ENCODE results near the gene RELN. TPM values are rescaled to one million over a fixed set of nuclear protein-coding genes. Genes with fewer than 3 reads are reported as not detected.

The RELN gene
- total RNA-seq, 1 experiment from 2014 or later, result 0.20 TPM

DNA sequence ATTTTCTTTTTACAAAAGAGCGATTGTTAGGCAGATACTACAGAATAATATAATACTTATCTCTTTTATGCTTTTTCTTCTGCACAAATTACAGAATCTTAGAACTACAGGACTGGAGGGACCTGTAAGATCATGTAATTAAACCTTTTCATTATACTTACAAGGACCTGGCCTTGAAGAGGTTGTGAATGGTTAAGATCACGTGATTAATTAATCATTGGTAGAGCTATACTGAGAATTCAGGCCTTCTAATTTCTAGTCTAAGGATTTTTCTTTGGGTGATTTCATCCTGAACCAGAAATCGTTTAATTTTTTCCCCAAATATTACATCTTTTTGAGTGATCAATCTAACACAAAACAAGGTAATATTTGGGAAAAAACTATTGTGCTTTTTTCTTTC lies 379.7 kb downstream of the RELN start:
- H3K27me3 Mint-ChIP-seq (ENCODE audit: low read depth), result no peaks in the 10 kb centered on the region
- H3K4me1 Mint-ChIP-seq, result no peaks in the 10 kb centered on the region
- H3K36me3 Mint-ChIP-seq, result no peaks in the 10 kb centered on the region
- H3K27ac Mint-ChIP-seq, result no peak overlapping the region
- no peak for ATAC-seq
- CTCF ChIA-PET, result no interaction called here
- no peaks in the 10 kb centered on the region for H3K9me3 Mint-ChIP-seq
- no peak for DNase-seq (ENCODE audit: low spot score)
- no peak for TF ChIP-seq TCF7 (CRISPR knock-in tag; IDR thresholded peaks at IDR 0.05; ENCODE audit: low read depth)
- no peak for TF ChIP-seq ZNF396 (CRISPR knock-in tag; IDR thresholded peaks at IDR 0.05; ENCODE audit: borderline replicate concordance)
- TF ChIP-seq, protein P1, sequence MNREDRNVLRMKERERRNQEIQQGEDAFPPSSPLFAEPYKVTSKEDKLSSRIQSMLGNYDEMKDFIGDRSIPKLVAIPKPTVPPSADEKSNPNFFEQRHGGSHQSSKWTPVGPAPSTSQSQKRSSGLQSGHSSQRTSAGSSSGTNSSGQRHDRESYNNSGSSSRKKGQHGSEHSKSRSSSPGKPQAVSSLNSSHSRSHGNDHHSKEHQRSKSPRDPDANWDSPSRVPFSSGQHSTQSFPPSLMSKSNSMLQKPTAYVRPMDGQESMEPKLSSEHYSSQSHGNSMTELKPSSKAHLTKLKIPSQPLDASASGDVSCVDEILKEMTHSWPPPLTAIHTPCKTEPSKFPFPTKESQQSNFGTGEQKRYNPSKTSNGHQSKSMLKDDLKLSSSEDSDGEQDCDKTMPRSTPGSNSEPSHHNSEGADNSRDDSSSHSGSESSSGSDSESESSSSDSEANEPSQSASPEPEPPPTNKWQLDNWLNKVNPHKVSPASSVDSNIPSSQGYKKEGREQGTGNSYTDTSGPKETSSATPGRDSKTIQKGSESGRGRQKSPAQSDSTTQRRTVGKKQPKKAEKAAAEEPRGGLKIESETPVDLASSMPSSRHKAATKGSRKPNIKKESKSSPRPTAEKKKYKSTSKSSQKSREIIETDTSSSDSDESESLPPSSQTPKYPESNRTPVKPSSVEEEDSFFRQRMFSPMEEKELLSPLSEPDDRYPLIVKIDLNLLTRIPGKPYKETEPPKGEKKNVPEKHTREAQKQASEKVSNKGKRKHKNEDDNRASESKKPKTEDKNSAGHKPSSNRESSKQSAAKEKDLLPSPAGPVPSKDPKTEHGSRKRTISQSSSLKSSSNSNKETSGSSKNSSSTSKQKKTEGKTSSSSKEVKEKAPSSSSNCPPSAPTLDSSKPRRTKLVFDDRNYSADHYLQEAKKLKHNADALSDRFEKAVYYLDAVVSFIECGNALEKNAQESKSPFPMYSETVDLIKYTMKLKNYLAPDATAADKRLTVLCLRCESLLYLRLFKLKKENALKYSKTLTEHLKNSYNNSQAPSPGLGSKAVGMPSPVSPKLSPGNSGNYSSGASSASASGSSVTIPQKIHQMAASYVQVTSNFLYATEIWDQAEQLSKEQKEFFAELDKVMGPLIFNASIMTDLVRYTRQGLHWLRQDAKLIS (CRISPR knock-in tag; IDR thresholded peaks at IDR 0.05; ENCODE audit: borderline replicate concordance), result no peak
- TF ChIP-seq NR1H2 (CRISPR knock-in tag; IDR thresholded peaks at IDR 0.05), result no peak
- TF ChIP-seq, protein P2, sequence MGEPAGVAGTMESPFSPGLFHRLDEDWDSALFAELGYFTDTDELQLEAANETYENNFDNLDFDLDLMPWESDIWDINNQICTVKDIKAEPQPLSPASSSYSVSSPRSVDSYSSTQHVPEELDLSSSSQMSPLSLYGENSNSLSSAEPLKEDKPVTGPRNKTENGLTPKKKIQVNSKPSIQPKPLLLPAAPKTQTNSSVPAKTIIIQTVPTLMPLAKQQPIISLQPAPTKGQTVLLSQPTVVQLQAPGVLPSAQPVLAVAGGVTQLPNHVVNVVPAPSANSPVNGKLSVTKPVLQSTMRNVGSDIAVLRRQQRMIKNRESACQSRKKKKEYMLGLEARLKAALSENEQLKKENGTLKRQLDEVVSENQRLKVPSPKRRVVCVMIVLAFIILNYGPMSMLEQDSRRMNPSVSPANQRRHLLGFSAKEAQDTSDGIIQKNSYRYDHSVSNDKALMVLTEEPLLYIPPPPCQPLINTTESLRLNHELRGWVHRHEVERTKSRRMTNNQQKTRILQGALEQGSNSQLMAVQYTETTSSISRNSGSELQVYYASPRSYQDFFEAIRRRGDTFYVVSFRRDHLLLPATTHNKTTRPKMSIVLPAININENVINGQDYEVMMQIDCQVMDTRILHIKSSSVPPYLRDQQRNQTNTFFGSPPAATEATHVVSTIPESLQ (CRISPR knock-in tag; IDR thresholded peaks at IDR 0.05), result no peak
- TF ChIP-seq, protein P3, sequence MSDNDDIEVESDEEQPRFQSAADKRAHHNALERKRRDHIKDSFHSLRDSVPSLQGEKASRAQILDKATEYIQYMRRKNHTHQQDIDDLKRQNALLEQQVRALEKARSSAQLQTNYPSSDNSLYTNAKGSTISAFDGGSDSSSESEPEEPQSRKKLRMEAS (CRISPR knock-in tag; IDR thresholded peaks at IDR 0.05), result no peak
- no peak for TF ChIP-seq FOXK1 (CRISPR knock-in tag; IDR thresholded peaks at IDR 0.05)
- TF ChIP-seq, protein P4, sequence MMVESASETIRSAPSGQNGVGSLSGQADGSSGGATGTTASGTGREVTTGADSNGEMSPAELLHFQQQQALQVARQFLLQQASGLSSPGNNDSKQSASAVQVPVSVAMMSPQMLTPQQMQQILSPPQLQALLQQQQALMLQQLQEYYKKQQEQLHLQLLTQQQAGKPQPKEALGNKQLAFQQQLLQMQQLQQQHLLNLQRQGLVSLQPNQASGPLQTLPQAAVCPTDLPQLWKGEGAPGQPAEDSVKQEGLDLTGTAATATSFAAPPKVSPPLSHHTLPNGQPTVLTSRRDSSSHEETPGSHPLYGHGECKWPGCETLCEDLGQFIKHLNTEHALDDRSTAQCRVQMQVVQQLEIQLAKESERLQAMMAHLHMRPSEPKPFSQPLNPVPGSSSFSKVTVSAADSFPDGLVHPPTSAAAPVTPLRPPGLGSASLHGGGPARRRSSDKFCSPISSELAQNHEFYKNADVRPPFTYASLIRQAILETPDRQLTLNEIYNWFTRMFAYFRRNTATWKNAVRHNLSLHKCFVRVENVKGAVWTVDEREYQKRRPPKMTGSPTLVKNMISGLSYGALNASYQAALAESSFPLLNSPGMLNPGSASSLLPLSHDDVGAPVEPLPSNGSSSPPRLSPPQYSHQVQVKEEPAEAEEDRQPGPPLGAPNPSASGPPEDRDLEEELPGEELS (CRISPR knock-in tag; IDR thresholded peaks at IDR 0.05), result no peak
- TF ChIP-seq, protein P5, sequence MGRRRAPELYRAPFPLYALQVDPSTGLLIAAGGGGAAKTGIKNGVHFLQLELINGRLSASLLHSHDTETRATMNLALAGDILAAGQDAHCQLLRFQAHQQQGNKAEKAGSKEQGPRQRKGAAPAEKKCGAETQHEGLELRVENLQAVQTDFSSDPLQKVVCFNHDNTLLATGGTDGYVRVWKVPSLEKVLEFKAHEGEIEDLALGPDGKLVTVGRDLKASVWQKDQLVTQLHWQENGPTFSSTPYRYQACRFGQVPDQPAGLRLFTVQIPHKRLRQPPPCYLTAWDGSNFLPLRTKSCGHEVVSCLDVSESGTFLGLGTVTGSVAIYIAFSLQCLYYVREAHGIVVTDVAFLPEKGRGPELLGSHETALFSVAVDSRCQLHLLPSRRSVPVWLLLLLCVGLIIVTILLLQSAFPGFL (CRISPR knock-in tag; IDR thresholded peaks at IDR 0.05; ENCODE audit: borderline replicate concordance), result no peak
- TF ChIP-seq, protein P6, sequence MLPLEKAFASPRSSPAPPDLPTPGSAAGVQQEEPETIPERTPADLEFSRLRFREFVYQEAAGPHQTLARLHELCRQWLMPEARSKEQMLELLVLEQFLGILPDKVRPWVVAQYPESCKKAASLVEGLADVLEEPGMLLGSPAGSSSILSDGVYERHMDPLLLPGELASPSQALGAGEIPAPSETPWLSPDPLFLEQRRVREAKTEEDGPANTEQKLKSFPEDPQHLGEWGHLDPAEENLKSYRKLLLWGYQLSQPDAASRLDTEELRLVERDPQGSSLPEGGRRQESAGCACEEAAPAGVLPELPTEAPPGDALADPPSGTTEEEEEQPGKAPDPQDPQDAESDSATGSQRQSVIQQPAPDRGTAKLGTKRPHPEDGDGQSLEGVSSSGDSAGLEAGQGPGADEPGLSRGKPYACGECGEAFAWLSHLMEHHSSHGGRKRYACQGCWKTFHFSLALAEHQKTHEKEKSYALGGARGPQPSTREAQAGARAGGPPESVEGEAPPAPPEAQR (CRISPR knock-in tag; IDR thresholded peaks at IDR 0.05), result no peak
- no peak for TF ChIP-seq MXD4 (CRISPR knock-in tag; IDR thresholded peaks at IDR 0.05; ENCODE audit: borderline replicate concordance)
- TF ChIP-seq, protein P7, sequence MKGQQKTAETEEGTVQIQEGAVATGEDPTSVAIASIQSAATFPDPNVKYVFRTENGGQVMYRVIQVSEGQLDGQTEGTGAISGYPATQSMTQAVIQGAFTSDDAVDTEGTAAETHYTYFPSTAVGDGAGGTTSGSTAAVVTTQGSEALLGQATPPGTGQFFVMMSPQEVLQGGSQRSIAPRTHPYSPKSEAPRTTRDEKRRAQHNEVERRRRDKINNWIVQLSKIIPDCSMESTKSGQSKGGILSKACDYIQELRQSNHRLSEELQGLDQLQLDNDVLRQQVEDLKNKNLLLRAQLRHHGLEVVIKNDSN (CRISPR knock-in tag; IDR thresholded peaks at IDR 0.05), result no peak
- no peak overlapping the region for H3K4me3 Mint-ChIP-seq
- POLR2A ChIA-PET, result no interaction called here

DNA sequence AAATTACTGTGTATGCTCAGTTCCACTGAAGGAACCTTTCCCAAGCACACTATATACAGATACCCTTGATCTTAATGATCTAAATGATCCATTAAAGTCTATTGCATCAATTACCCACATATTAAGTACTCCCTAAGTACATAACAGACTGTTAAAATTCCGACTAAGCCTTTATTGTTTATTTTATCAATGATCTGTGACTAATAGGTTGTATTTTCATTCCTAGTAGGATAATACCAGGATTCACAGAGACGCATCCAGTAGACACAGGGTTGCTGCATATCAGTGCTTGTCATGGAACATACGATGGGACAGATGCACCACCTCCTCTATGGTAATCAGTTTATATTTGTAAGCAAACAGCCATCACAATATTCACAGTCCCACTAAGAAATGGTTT lies 383.8 kb downstream of the RELN start:
- CTCF ChIA-PET, result no interaction called here
- TF ChIP-seq ZNF121 (CRISPR knock-in tag; IDR thresholded peaks at IDR 0.05) (no peak), OVOL2 (CRISPR knock-in tag; IDR thresholded peaks at IDR 0.05; ENCODE audit: borderline replicate concordance) (no peak), TP53 (CRISPR knock-in tag; IDR thresholded peaks at IDR 0.05) (no peak), GRHL2 (CRISPR knock-in tag; IDR thresholded peaks at IDR 0.05; ENCODE audit: insufficient replicate concordance, severe bottlenecking) (no peak), FOXJ3 (CRISPR knock-in tag; IDR thresholded peaks at IDR 0.05; ENCODE audit: borderline replicate concordance) (no peak), FOXP1 (CRISPR knock-in tag; IDR thresholded peaks at IDR 0.05; ENCODE audit: borderline replicate concordance) (no peak)
- TF ChIP-seq, protein P4 (CRISPR knock-in tag; IDR thresholded peaks at IDR 0.05), result no peak
- TF ChIP-seq, protein P3 (CRISPR knock-in tag; IDR thresholded peaks at IDR 0.05), result no peak

More for the DNA sequence above, 383.8 kb downstream of the RELN start:
- Mint-ChIP-seq H3K36me3 (no peaks in the 10 kb centered on the region), H3K27me3 (ENCODE audit: low read depth) (no peaks in the 10 kb centered on the region; the same call in 1 of the 2 replicates), H3K4me3 (no peak overlapping the region), H3K9me3 (peaks cover 6% of the 10 kb centered on the region; the same call in 1 of the 2 replicates), H3K4me1 (no peaks in the 10 kb centered on the region), H3K27ac (no peak overlapping the region)
- POLR2A ChIA-PET, result no interaction called here
- DNase-seq (ENCODE audit: low spot score) (no peak), ATAC-seq (no peak)
